GM12892 (cell line): Measurements from ENCODE around the gene CKAP4.

Source experiments
- POLR2AphosphoS5 ChIP-seq: IDR thresholded peaks from 2 replicates; pipeline ENCODE4 v1.6.1; 2011; ENCODE audit warnings: low read depth, low read length, control low read depth
- TAF1 ChIP-seq: IDR thresholded peaks from 2 replicates; pipeline ENCODE4 v1.6.1; 2011; ENCODE audit warnings: low read depth, mild to moderate bottlenecking, control low read depth, low read length, borderline replicate concordance

DNA sequence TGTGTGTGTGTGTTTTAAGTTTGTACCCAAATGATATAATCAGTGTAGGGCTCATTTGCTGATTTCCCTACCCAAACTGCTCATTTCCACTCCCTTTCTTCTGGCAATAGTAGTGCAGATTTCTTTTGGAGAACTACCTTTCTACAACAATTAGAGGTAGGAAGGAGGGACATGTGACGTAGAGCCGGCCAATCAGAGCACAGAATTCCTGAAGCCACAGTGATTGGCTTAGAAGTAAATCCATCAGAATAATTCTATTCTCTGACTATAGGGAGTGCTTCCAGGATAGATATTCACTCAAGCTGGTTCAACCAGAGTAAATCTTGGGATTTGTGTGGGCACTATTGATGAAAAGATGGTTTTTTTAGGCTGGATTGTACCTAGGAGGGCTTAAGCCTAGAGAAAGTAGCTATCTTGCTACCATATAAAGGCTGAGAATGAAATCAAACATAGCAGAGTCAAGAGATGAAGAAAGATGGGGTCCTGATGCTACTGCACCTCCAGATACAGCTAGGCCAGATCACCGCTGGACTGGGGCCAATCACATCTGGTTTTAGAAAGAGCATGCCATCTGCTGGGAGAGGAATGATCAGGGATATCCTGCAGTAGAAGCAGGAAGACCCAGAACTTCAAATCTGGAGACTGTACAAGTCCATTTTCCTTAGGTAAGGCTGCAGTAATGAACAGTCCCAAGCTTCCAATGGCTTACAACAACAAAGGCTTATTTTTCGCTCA is 55.0 kb downstream of the CKAP4 start:
- no peak for TF ChIP-seq POLR2AphosphoS5
- no peak for TF ChIP-seq TAF1
